Stimulated activated CD4-positive, alpha-beta T cell treated with anti-CD3 and anti-CD28 coated beads, Interleukin-2, amount 100 ng/mL, for 48 hours (primary cell): Measurements from ENCODE around the gene ADGRG1.

Source experiments
- DNase-seq, 2 donors: peaks; one replicate each; pipeline ENCODE4 v3.0.0-alpha.2; 2020

The ADGRG1 gene

DNA sequence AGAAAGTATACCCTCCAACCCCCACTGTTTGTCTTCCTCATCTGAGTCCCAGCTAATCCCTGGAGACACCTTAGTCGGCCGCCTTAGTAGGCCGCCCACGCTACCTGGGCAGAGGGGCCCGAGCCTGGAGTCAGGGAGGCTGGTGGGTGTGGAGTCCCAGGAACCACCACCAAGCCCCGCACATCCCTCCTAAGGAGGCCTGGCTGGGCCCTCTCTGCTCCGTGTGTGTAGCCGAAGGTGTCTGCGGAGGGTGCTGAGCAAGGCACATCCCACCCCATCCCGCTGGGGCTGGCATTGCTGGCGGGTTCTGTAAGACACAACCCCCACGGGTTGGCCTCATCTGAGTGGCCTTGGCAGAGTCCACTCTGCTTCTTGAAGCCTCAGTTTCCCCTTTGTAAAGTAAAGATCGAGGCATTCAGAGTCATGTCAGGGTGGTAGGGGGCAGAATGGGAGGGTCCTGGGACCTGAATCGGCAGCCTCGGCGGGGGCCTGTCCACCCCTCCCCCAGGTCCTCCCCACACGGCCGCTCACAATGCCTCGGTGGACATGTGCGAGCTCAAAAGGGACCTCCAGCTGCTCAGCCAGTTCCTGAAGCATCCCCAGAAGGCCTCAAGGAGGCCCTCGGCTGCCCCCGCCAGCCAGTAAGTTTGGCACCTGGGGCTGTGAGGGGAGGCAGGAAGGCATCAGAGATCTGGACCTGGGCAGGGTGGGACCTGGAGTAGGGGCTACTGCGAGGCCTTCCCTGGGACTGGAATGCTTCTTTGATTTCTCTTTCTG, 24.5 kb downstream of the ADGRG1 start:
- no peak for DNase-seq

DNA sequence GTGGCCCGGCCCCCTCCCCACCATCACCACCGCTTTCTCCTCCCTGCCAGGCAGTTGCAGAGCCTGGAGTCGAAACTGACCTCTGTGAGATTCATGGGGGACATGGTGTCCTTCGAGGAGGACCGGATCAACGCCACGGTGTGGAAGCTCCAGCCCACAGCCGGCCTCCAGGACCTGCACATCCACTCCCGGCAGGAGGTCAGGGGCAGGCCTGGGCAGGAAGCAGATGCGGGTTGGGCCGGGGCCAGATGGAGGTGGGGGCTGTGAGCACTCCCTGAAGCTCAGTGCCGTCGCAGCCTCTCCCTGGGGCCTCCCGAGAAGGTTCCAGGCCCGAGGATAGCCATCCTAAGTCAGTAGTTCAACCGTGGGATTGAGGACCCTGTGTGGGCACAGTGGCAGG, 25.5 kb downstream of the ADGRG1 start:
- DNase-seq: no peak

DNA sequence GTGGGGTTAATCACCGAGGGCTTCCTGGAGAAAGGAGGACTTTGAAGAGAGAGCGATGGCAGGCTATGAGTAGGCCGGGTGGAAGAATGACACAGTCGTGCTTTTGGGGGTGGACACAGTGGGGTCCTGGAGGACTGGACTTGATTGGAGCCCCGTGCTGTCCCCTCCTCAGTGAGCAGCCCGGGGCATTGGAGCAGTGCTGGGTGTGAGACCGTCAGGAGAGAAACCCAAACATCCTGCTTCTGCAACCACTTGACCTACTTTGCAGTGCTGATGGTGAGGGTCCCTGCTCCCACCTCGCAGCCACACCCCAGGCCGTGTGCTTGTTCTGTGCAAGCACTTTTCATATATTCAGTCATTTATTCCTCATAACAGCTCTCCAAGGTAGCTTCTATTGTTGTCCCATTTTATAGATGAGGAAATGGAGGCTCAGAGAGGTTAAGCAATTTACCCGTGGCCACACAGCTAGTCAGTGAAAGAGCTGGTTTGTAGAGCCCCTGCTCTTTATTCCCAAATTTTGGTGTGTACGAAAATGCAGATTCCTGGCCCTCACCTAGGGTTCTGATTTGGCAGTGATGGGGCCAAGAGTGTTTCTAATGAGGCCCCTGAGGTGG, 28.0 kb downstream of the ADGRG1 start:
- no peak for DNase-seq

DNA sequence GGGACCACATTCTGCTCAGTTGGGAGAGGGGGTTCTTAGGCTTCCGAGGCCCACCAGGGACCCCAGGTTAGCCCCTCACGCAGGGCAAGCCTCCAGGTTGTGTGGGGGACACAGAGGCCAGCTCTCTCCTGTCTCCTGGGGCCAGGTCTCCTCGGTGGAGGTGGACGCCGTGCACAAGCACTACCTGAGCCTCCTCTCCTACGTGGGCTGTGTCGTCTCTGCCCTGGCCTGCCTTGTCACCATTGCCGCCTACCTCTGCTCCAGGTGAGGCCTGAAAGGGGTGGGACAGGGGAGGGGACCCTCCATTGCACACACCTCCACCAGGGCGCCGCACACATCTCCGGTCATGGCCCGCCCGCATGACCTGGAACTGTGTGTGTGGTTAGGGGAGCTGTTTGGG, 28.8 kb downstream of the ADGRG1 start:
- no peak for DNase-seq

DNA sequence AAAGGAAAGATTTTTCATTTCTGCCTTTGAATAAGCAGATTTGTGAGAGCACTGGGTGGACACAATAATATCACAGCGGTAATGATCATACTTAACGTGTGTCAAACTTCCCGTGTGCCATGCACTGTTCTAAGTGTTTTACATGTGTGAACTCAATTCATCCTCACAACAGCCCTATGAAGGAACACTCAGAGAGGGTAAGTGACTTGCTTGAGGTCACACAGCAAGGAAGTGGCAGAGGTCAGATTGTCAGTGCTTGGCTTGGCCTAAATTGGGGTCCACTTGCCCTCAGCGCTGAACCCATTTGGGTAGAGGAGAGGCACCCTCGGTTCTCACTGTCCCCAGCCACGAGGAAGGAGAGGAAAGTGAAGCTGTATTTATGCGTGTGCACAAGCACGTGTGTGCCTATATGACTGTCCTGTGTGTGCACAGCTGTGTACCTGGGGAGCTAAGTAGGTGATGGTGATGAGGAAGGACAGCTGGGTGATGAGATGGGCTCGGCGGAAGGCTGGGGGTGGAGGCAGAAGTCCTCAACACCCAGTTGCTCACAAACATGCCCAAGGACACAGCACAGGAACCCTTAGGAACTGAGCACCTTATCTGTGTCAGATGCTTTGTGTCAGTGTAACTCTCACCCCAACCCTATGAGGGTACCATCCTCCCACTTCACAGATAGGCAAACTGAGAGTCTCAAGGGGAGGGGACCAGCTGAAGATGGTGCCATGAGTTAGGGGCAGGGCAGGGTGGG, 29.9 kb downstream of the ADGRG1 start:
- DNase-seq: no peak

DNA sequence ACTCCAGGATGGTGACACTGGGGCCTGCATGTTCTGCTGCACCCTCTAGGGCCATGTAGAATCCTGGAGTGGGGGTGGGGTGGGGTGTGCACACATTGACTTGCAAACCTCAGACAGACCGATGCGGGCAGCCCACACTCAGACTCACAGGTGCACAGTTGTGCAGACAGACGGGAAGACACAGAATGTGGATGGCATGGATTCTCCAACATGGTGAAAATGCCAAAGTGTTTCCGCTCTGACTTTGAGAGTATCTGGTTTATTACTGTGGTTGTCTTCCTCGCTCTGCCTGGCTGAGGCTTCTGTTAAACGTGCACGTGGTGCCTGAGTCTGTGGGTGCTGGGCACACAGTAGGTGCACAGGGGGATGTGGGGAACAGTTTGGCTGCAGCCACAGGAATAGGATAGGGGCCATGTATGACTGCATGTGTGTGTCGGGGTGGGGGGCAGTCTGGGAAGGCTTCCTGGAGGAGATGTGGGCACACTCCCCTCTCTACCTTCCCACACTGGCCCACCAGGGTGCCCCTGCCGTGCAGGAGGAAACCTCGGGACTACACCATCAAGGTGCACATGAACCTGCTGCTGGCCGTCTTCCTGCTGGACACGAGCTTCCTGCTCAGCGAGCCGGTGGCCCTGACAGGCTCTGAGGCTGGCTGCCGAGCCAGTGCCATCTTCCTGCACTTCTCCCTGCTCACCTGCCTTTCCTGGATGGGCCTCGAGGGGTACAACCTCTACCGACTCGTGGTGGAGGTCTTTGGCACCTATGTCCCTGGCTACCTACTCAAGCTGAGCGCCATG, 30.6 kb downstream of the ADGRG1 start:
- DNase-seq: no peak

DNA sequence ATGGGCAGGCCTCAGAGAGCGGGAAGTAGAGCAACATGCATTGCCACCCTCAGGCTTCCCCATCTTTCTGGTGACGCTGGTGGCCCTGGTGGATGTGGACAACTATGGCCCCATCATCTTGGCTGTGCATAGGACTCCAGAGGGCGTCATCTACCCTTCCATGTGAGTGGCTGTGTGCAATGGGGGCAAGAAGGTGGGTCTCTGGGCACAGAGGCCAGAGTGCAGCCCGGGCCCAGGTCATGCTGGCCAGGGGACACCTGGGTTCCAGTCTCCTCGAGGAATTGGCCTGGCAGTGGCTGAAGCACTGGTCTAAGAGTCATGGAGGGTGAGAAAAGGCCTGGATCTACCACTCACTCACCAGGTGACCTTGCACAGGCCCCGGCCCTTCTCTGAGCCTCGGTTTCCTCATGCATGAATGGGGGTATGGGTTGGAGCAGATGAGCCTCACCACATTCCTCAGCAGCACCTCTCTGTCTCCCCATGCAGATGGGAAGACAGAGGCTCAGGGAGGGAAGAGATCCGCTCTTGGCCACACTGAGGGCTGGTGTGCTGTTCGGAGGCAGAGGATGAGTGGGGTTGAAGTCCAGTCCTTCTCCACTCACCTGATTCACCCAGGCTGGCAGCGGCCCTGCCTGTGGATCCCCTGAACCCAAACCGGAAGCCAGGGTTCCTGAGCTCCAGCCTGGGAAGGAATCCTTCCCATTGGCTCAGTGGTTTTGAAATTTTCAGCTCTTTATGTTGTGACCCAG, 32.5 kb downstream of the ADGRG1 start:
- no peak for DNase-seq

DNA sequence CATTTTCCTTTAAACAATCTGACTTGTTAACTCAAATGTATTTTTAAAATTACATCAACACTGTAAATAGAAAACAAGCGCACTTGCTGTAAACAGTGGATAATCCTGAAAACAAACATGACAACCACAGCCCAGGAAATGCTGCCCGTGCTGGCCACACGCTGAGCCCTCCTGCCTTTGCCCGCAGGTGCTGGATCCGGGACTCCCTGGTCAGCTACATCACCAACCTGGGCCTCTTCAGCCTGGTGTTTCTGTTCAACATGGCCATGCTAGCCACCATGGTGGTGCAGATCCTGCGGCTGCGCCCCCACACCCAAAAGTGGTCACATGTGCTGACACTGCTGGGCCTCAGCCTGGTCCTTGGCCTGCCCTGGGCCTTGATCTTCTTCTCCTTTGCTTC, 33.1 kb downstream of the ADGRG1 start:
- DNase-seq: no peak

DNA sequence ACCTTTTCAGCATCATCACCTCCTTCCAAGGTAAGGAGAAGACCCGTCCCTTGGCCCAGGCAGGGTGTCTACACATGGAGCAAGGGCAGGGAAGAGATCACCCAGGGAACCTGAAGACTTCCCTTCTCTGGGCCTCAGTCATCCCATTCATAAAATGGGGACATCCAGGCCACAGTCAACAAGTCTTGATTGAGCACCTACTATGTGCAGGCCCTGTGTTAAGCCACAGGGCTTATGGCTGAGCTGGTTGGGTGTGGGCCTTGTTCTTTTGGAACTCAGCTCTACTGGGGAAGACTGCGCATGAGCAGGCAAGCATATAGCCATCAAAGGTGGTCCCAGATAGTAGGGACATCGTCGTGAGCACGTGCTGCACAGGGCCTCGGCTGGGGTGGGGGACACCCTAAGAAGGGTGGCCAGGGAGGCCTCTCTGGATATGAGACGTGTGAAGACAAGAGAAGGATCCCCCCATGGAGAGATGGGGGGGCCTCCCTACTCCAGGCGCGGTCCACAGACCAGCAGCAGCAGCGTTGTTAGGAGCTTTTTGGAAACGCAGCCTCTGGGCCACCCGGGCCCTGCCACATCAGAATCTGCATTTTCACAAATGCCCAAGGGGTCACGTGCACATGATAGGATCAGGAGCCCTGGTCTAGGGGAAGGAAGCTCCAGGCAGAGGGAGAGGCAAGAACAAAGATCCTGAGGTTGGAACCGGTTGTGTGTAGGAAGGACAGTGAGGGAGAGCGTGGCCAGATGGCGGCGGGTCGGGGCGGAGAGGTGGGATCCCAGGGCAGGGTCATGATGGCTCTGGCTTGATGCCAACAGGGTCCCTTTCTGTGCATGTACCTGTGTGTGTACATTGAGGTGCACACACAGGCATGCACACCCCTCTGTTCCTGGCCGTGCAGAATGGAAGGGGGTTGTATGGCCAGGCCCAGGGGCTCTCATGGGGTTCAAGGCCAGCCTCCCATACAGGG, 33.8 kb downstream of the ADGRG1 start:
- no peak for DNase-seq

DNA sequence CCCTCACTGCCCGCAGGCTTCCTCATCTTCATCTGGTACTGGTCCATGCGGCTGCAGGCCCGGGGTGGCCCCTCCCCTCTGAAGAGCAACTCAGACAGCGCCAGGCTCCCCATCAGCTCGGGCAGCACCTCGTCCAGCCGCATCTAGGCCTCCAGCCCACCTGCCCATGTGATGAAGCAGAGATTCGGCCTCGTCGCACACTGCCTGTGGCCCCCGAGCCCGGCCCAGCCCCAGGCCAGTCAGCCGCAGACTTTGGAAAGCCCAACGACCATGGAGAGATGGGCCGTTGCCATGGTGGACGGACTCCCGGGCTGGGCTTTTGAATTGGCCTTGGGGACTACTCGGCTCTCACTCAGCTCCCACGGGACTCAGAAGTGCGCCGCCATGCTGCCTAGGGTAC, 35.0 kb downstream of the ADGRG1 start:
- no peak for DNase-seq

DNA sequence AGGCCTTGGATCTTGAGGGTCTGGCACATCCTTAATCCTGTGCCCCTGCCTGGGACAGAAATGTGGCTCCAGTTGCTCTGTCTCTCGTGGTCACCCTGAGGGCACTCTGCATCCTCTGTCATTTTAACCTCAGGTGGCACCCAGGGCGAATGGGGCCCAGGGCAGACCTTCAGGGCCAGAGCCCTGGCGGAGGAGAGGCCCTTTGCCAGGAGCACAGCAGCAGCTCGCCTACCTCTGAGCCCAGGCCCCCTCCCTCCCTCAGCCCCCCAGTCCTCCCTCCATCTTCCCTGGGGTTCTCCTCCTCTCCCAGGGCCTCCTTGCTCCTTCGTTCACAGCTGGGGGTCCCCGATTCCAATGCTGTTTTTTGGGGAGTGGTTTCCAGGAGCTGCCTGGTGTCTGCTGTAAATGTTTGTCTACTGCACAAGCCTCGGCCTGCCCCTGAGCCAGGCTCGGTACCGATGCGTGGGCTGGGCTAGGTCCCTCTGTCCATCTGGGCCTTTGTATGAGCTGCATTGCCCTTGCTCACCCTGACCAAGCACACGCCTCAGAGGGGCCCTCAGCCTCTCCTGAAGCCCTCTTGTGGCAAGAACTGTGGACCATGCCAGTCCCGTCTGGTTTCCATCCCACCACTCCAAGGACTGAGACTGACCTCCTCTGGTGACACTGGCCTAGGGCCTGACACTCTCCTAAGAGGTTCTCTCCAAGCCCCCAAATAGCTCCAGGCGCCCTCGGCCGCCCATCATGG, 35.7 kb downstream of the ADGRG1 start:
- DNase-seq: no peak

DNA sequence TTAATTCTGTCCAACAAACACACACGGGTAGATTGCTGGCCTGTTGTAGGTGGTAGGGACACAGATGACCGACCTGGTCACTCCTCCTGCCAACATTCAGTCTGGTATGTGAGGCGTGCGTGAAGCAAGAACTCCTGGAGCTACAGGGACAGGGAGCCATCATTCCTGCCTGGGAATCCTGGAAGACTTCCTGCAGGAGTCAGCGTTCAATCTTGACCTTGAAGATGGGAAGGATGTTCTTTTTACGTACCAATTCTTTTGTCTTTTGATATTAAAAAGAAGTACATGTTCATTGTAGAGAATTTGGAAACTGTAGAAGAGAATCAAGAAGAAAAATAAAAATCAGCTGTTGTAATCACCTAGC, 36.2 kb downstream of the ADGRG1 start:
- DNase-seq: no peak

DNA sequence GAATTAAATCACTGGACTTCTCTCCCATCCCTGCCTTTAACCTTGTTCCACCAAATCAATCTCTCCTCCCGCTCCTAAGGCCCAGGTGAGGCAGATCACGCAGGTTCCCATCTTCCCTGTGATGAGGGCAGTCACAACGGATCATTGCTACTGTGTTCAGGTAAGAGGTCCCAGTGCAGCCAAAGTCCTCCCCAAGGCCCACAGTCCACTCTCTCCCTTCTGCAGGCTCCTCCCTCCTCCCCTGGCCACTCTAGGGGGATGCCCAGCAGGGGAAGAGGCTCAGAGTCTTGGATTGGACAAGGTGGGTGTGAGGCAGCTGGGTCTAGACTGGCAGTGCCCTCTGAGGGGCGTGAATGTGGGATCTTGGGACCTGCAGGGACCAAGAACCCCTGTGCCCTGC, 37.1 kb downstream of the ADGRG1 start:
- no peak for DNase-seq

DNA sequence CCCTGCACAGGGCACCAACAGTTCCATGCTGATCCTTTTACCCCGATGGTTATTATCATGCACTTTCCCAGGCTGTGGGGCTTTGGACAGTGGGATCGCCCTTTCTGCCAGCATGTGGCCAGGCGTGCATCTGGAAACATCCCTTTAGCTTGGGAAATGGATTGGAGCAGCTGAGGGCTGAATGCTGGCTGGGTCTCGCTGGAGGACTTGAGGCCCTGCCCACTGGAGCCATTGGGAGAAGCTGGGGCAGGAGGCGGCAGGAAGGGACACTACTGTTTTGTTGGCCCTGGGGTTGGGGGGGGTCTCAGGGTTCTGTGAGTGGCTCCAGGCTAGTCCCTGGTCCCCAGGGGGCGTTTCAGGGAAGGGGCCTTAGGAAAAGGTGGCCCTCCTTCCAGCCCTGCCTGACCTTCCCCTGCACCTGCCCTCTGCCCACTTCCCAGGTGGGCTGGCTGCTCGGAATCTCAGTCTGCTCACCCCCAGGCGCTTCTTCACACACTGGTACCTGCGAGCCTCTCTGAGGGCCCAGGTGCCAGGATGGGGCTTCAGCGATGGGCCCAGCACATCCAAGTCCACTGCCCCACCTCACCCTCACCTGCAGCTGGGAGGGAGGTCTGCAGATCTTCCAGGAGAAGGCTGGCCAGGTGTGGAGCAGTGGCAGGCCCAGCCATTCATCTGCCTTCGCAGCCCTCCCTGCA, 38.1 kb downstream of the ADGRG1 start:
- DNase-seq: no peak

DNA sequence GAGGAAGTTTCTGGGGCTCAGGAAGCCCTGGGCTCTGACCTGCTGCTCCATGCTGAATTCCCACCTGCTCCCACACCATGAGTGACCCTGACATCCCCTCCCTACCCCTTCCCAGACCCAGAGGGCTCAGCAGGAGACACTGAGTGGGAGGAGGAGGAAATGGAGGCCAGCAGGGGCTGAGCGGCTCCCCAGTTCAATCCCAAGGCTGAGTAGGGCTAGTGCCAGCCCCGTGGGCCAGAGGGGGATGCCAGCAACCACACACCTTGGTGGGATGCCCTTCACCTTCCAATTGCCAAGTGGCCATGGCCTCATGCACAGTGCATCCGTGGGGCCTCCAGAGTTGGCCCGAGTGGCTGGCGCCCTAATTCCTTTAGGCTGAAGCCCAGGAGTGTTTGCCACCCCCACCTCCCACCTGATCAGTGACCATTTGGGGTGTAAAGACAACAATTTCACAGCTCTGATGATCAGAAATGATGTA, 38.7 kb downstream of the ADGRG1 start:
- no peak for DNase-seq

DNA sequence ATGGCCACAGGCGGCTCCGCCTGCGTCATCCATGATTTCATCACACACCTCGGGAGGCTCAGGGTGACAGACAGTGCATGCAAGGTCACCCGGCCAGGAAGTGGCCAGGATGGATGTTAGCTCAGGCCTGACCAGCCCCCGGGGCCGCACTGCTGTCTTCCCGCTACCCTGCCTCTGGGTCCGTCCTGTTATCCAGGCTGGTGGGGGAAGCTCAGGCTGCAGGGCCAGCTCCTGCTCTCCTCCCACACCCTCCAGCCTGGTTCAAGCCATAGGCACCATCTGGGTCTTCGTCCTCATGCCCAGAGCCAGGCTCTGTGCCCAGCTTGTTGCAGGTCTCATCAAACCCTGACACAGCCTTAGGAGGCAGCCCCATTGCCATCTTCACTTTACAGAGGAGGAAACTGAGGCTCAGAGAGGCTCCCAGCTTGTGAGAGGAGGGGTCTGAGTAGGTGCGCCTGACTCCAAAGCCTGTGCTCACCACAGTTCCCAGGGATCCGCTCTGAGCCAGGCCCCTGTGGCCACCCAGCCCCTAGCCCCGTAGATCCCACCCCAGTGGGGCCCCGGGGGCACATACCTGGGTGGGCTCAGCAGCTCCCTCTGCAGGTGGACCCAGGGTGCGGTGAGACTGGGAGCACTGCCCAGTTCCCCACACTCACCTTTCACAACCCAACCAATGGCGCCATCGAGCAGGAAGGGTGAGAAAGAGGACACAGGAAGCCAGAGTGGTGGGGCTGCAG, 39.3 kb downstream of the ADGRG1 start:
- no peak for DNase-seq

DNA sequence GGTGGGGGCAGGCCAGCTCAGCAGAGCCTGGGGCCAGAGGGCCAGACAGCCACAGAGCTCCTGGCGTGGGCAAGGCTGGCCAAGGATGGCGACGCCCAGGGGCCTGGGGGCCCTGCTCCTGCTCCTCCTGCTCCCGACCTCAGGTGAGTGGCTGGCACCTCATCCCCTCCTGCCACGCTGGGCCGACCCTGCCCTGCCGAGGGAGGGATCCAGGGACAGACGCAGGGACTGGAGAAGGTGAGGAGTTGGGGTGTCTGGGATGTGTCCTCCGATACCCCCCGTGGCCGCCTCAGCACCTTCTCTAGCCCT, 39.8 kb downstream of the ADGRG1 start, which contains the start of gene ADGRG3:
ADGRG3 (plus strand) TSS at position 44 of the 309 bp plus-strand sequence; CDS start at position 86, 42 bp downstream.
- DNase-seq: no peak

DNA sequence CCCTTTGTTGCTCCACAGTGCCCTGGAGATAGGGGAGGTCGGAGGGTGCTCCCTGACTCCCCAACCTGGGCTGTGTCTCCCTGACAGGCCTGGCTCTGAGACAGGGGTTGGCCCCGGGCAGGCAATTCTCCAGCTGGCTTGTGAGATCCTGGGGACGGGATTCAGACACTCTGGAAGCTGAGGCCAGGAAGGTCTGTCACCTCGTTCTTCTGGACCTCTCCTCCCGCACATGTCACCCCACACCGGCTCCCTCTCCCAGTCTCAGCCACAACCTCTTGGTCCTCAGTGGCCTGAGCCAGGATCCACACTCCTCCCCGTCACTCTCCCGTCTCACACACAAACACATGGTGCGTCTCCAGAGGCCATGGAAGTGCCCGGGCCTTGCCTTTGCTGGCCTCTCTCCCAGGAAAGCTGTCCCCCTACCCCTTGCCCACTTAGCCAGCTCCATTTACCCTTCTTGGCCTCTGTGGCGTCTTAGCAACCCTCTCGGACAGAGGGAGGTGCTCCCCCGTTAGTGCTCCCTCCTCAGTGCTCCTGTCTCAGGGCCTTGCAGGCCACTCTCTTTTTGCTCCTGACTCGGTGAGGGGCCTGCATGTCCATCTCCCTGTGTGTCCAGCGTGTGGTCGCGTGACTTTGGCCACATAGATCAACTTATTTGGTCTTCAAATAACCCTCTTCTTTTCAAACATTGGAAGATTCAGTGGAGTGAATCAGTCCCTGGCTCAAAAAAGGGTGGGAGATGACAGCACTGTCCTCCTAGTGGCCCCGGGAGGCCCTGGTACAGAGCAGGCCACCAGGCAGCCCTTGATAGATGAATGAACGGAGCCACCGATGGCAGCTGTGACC, 40.4 kb downstream of the ADGRG1 start:
- no peak for DNase-seq
